Measurements from ENCODE around the gene SEZ6. TPM values are rescaled to one million over a fixed set of nuclear protein-coding genes. Genes with fewer than 3 reads are reported as not detected.

SEZ6 gene
- total RNA-seq, 1 experiment from 2014 or later, result not detected

DNA sequence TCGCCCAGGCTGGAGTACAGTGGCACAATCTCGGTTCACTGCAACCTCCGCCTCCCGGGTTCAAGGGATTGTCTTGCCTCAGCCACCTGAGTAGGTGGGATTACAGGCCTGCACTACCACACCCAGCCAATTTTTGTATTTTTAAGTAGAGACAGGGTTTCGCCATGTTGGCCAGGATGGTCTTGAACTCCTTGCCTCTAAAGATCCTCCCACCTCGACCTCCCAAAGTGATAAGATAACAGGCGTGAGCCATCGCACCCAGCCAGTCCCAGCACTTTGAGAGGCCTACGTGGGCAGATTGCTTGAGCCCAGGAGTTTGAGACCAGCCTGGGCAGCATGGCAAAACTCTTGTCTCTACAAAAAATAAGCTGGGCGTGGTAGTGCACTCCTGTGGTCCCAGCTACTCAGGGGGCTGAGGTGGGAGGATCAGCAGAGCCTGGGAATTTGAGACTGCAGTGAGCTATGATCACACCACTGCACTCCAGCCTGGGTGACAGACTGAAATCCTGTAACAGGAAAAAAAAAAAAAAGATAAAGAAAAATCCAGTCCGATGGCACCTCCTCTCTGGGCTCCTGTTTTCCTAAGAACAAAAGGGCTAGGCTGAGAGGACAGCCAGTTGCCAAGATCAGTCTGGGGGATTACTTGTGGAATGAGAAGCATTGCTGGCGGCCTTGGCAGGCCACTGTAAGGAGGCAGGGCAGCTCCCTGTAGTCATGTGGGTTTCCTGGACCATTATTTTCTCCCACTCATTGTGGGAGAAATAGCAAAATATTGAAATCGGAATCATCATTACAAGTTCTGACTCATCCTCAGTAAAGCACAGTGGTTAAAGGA, 34.1 kb upstream of the SEZ6 start:
- in situ Hi-C loops (cut with HindIII; ENCODE audit: low pct_unique_long_range_greater_than_20kb, low sequenced_read_pairs), result no loop called here
- DNase-seq (ENCODE audit: low read depth, low spot score), result no peak

DNA sequence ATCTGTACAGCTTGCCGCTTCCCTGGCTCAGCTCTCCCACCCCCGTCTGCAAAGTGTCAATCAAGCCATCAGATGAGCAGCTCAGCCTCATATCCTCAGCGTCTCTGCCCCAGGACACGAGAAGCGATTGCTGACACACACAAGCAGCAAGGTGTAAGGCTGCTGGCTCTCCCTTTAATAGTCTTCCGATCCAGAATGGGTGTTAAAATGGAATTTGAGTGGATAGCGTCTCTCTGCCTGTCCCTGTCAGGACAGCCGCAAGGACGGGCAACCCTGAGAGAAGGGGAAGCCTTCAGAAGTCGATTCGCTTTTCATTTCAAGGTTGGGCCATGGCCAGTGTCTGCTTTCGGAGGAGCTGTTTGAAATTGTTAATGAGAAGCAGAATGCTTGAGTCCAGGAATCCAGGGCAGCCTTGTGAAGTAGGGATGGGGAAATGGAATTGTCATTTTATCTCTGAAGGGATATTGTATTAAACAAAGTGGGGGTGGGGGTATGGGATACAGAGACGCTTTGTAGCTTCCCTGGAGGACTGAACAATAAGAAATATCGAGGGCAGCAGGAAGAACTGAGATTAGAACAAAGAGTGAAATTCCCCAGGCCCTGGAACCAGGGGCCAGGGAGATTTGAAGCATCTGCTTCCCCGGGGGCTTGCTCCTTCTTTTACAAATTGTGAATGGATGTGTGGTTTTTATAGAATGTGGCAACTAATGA, 32.4 kb upstream of the SEZ6 start:
- DNase-seq (ENCODE audit: low read depth, low spot score), result no peak
- in situ Hi-C loops (cut with HindIII; ENCODE audit: low pct_unique_long_range_greater_than_20kb, low sequenced_read_pairs), result no loop called here

DNA sequence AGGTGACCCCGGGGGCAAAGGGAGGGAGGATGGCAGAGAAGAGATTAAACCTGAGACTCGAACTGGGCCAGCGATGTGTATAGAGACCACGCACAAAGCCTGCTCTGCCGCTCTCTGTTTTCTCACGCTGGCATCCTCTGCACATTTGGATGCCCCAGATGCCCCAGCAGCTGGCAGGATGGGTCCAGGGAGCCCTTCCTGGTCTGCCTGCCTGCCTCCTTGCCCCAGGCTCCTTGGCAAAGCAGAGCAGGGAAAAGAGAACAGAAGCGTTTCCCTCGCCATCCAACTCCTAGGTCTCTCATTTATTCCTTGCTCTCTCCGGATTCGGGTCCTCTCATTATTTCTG, 31.9 kb upstream of the SEZ6 start:
- in situ Hi-C loops (cut with HindIII; ENCODE audit: low pct_unique_long_range_greater_than_20kb, low sequenced_read_pairs), result no loop called here
- DNase-seq (ENCODE audit: low read depth, low spot score), result no peak

DNA sequence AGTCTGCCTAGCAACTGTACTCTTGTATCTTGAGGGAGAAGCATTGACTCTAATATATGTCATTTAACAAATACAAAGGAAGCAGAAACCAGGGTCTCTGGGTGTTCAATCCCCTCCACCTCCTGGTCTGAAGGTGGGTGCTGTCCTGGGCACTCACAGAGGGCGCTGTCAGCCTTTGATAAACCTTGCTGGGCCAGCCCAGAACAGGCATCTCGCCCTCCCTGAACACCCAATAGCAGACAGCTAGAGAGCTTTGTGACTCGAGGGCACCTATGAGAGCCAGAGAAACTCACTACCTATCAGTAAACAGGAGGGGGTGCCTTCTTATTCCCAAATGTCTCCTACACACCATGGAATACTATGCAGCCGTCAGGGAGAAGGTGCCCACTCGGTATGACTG, 30.8 kb upstream of the SEZ6 start:
- in situ Hi-C loops (cut with HindIII; ENCODE audit: low pct_unique_long_range_greater_than_20kb, low sequenced_read_pairs), result no loop called here
- DNase-seq (ENCODE audit: low read depth, low spot score), result peak; percentile 19

DNA sequence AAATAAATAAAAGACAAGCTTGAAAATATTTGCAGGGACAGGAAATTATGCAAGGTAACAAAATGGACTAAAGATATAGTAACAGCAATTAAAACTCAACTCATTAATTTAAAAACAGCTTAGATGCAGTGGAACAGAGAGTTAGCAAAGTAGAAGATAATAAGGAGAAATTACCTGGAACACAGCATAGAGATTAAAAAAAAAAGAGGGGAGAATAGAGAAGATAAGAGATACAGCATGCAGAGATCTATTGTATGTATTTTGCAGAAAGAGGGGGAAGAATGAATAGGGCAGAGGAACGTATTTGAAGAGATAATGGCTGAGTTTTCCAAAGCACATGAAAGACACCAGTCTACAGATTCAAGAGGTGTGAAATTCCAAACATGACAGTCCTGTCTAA, 28.7 kb upstream of the SEZ6 start:
- no peak for DNase-seq (ENCODE audit: low read depth, low spot score)

DNA sequence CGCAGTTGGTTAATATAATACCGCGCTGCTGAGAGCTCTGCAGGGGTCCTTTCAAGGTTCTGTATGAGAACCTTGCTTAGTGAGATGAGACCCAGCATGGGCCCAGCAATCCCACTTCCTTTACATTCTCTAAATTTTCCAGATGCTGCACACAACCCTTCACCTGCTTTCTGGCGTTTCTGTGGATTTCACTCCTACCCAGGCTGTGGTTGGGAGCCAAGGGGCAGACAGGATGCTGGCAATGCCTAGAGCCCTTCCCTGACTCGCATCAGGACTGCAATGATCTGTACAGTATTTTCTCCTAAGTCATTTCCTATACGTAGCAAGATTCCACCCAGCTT, 27.0 kb upstream of the SEZ6 start:
- in situ Hi-C loops (cut with HindIII; ENCODE audit: low pct_unique_long_range_greater_than_20kb, low sequenced_read_pairs), result no loop called here
- DNase-seq (ENCODE audit: low read depth, low spot score), result no peak

More for the DNA sequence above, 28.7 kb upstream of the SEZ6 start:
- in situ Hi-C loops (cut with HindIII; ENCODE audit: low pct_unique_long_range_greater_than_20kb, low sequenced_read_pairs), result no loop called here

DNA sequence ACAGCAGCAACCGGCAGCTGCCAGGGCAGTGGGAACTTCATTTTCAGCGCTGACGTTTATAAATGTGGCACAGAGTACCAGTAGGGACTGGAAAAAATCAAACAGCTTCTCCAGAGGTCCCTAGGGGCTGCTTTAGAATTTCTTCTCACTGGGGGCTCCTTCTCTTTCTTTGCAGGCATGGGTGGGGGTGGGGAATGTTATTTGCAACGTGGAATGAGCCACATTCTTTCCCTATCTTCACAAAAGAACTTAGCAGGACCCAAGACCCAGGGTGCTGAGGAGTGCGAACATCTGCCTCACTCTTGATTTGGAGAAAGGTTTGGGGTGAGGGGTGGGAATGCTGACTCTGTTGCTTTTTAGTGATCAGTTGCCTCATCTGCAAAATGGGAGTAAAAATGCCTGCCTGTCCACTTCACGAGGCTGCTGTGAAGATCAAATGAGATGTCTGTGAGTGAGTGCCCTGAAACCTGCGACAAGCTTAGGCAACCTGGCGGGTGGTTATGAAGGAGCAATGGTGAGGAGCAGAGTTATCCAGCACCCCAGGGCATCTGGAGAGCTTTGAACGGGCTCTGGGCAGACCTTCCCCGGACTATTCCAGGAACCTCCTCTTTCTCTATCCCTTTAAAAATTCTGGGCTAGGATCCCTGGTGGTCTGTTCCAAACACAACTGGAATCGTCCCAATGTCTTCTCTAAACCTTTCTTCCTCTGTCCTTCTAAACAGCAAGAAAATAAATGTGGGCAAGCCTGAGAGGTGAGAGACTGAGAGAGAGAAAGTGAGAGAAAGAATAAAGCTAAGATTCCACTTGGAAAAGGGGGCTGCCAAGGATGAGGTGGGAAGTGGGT, 26.4 kb upstream of the SEZ6 start:
- in situ Hi-C loops (cut with HindIII; ENCODE audit: low pct_unique_long_range_greater_than_20kb, low sequenced_read_pairs), result no loop called here
- no peak for DNase-seq (ENCODE audit: low read depth, low spot score)

DNA sequence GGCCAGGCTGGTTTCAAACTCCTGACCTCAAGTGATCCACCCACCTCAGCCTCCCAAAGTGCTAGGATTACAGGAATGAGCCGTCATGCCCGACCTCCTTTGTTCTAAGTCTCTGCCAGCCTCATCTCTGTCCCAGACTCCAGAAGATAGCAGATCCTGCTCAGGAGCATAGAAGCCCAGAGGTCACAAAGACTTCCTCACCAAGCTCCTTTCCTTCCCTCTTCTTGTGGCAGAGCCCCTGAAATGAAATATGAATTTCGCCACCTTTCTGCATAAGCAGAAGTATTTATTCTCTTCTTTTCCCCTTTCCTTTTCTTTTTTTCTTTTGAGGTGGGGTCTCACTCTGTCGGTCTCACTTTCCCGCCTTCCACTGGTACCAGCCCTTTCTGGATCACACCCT, 25.7 kb upstream of the SEZ6 start:
- DNase-seq (ENCODE audit: low read depth, low spot score), result no peak
- in situ Hi-C loops (cut with HindIII; ENCODE audit: low pct_unique_long_range_greater_than_20kb, low sequenced_read_pairs), result no loop called here

DNA sequence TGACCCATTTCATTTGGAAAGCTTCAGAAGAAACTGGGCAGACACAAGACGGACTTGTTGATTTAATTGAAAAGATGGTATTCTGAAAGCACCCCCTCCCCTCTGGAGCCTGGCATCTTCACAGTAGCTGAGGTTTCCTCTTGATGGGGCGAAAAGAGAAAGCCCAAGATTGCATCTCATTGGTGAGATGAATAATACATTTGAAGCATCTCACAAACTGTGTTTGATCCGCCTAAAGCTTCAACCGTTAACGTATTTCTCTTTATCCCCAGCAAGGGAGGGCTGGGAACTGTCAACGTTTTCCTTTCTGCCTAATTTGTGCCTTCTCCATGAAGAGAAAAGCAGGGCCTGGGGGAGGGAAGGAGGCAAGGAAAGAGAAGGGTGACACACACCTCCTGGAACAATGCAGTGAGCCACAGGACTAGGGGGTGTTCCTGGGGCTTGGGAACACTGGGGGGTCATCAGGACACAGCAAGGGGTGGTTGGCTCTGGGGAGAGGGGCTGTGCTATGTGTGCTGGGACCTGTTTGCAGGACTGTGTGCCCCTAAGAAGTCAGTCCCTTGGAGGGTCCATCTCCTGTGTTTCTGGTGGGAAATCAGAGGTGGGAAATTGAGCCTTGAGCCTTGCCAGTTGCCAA, 18.6 kb upstream of the SEZ6 start:
- DNase-seq (ENCODE audit: low read depth, low spot score), result no peak
- in situ Hi-C loops (cut with HindIII; ENCODE audit: low pct_unique_long_range_greater_than_20kb, low sequenced_read_pairs), result no loop called here

DNA sequence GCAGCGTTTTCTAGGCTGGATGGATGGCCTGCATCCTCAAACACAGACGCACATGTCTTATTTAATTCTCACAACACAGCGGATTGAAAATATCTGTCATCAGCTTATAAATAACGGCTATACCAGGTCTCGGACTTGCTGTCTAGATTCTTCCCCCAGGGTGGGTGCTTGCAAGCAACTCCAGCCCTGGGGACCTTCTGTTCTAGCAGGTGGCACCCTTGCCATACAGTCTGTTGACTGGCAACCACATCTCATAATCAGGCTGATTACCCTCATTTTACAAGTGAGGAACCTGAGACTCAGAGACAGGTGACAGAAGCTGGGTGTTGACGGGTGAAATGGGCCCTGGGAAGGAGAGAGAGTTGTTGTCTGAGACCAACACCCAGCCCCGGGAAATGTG, 16.2 kb upstream of the SEZ6 start:
- DNase-seq (ENCODE audit: low read depth, low spot score), result no peak
- in situ Hi-C loops (cut with HindIII; ENCODE audit: low pct_unique_long_range_greater_than_20kb, low sequenced_read_pairs), result no loop called here

DNA sequence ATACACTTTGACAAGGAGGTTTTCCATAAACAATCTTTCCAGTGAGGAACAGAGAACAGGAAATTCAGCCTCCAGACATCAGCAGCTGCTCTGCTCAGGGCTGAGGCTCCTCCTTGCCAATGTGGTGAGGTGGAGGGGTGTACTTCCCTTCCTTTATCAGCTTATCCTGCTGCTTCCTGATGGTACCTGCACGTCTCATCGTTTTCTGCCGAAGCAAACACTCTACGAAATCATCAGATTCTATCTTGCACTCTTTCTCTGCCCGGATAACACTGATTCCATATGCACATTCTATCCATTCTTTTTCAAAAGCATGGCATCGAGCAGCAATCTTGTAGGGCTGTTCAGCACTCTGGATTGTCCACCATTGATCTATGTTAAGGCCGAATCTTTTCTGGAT, 15.4 kb upstream of the SEZ6 start:
- no peak for DNase-seq (ENCODE audit: low read depth, low spot score)
- in situ Hi-C loops (cut with HindIII; ENCODE audit: low pct_unique_long_range_greater_than_20kb, low sequenced_read_pairs), result no loop called here

DNA sequence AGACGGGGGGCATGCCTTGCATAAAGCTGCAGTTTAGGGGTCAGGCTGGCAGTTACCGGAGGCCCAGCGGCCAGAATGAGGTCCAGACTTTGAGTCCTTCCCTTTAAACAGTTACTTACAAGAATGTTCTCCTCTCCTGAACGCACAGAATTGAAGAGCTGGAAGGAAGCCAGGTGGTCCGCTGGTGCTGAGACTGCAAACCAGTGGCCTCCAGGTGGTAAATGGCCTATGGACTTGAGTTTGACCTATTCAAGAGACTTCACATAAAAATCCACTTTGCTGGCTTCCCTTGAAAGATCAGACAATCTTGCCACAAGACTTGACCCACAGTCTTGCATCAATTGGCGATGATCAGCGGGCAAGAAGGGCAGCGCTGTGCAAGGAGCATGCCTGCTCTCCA, 14.7 kb upstream of the SEZ6 start:
- no peak for DNase-seq (ENCODE audit: low read depth, low spot score)
- in situ Hi-C loops (cut with HindIII; ENCODE audit: low pct_unique_long_range_greater_than_20kb, low sequenced_read_pairs), result no loop called here

DNA sequence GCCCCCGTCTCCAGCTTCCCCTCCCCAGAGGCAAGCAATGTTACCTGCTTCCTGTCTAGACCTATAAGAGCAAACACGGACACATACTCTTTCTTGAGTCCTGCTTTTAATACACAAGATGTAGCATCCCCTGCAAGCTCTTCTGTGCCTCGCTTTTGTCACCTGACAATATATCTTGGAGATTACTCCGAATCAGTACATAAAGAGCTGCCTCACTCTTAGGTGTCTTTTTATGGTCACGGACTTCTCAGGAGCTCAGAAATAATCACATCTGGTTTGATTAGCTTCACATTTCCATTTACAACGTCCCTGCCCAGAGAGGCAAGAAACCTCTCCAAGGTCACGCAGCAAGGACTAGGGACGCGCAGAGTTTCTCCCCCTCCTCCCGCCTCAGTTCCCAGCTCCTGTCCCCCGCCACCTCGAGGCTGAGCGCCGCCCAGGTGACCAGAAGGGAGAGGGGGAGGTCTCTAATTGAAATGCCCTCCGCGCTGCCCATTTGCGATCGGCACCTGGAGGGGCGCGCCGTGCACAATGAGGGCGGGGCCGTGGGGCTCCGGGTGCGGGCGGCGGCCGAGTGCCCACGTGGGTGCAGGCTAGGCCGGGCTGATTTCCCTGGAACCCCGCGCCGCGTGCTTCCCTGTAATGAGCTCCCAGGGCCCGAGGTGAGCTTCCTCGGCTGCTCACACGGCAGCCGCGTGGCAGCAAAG, 13.8 kb upstream of the SEZ6 start:
- in situ Hi-C loops (cut with HindIII; ENCODE audit: low pct_unique_long_range_greater_than_20kb, low sequenced_read_pairs), result no loop called here
- no peak for DNase-seq (ENCODE audit: low read depth, low spot score)

DNA sequence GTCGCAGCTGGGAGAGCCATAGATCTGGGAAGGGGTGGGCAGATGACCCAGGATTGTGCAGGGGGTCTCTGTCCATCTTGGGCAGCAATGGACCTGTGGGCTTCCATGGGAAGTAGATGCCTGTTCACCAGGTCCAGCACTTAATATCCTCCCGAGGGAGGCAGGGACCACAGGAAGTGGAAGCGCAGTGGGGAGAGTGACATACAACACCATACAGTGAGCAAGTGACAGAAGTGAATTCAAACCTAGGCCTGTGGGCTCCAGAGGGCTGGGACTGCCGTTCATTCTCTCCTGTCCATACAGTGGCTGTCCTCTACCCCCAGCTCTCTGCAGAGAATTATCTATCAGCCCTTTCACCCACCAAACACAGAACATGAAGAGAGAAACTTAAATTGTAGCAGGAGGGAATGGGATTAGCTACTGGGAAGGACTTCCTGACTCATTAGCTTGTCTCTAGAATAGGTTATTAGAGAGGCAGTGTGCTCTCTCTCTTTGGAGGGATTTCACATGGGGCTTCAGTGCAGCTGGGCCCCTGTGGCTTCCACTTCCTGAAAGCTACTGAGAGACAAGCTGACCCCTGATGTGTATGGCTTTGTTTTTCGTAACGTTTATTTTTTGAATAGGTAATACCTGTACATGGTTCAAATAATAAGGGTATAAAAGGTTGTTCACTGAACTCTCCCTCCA, 13.1 kb upstream of the SEZ6 start:
- in situ Hi-C loops (cut with HindIII; ENCODE audit: low pct_unique_long_range_greater_than_20kb, low sequenced_read_pairs), result no loop called here
- DNase-seq (ENCODE audit: low read depth, low spot score), result no peak

DNA sequence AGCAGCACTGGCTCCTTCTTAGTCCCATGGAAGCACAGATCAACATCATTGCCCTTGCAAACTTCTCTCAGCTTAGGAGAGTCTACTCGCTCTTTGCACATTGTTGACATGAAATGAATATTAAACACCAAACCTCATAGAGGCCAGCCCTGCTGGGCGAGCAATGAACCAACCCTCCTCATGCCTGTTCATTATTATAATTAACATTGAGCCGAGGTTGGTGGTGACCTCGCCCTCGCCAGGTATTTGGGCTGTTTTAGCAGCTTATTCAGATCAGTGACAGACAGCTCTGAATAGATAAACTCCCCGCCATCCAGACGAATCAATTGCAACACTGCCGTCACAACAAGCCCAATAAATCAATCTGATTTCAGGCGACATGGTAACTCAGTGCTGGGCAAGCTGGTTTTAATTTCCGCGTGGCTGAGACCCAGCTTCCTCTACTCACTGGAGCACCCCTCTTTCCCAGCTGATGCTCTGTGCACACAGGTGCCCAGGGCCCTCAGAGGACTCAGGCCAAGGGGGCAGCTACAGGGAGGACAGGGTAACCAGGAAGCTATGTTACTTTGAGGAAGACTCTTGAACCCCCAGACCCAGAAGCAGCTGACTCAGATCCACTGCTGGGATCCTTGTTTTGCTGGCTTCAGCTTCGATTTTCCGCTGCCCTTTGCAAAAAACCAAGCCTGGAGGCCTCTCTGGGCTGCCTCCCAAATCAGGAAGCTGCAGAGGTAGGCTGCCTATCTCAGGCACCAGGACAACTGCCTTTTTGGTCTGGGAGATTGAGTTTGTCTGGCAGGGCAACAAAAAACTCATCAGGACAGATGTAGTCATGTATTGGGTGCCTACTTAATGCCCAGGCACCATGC, 10.7 kb upstream of the SEZ6 start:
- in situ Hi-C loops (cut with HindIII; ENCODE audit: low pct_unique_long_range_greater_than_20kb, low sequenced_read_pairs), result no loop called here
- no peak for DNase-seq (ENCODE audit: low read depth, low spot score)

DNA sequence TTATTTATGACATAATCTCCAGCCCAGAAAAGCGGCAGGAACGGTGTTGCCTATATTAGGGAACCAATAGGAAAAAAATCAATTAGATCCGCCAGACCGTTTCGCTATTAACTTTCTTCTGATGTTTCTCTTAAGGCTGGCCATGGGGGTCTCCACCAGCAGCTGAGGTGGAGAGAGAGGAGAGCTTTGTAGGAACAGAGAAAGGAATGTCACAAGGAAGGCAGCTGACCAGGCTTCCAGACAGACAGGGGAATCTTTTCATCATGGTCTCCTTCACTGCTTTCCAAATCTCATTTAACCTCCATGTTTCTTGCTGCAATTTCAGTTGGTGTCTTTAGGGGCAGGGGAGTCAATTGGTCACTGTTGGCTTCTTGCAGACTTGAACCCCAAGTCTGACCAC, 8.9 kb upstream of the SEZ6 start:
- in situ Hi-C loops (cut with HindIII; ENCODE audit: low pct_unique_long_range_greater_than_20kb, low sequenced_read_pairs), result no loop called here
- peak; percentile 69 for DNase-seq (ENCODE audit: low read depth, low spot score)
